CD8-positive, alpha-beta memory T cell (primary cell): ENCODE results near the gene POC1A. TPM values are rescaled to one million over a fixed set of nuclear protein-coding genes. Genes with fewer than 3 reads are reported as not detected.

Experiments
- CTCF ChIA-PET: fragments of 350-600 bp; sonication (Branson Sonifier 250); formaldehyde crosslinking; loops from one replicate; lab custom pipeline; 2021; ENCODE audit warnings: antibody characterized with exemption; lab: Charles Lee
- POLR2A ChIA-PET: fragments of 350-600 bp; sonication (Branson Sonifier 250); formaldehyde crosslinking; loops from one replicate; lab custom pipeline; 2021; ENCODE audit warnings: antibody characterized with exemption; lab: Charles Lee
- DNase-seq, 5 donors: peaks; one replicate each; pipeline versions ENCODE4 v3.0.0 to v3.0.0-alpha.2; 2020 to 2022; ENCODE audit warnings: mixed read lengths in 1 of 5
- H3K27ac ChIP-seq: one replicate; pipeline ENCODE4 v1.7.0; 2013; ENCODE audit warnings: low read depth, mild to moderate bottlenecking, low read length, moderate library complexity
- H3K27me3 ChIP-seq: 2 replicates; pipeline ENCODE4 v1.7.0; 2013; ENCODE audit warnings: low read length, mild to moderate bottlenecking; ENCODE audit not compliant: insufficient read depth, poor library complexity, severe bottlenecking
- H3K36me3 ChIP-seq: 2 replicates; pipeline ENCODE4 v1.7.0; 2013; ENCODE audit warnings: mild to moderate bottlenecking, low read length, moderate library complexity; ENCODE audit not compliant: insufficient read depth
- H3K4me1 ChIP-seq: 2 replicates; pipeline ENCODE4 v1.7.0; 2013; ENCODE audit warnings: mild to moderate bottlenecking, low read length, moderate library complexity; ENCODE audit not compliant: insufficient read depth
- H3K4me3 ChIP-seq: 2 replicates; pipeline ENCODE4 v1.7.0; 2013; ENCODE audit warnings: mild to moderate bottlenecking, low read length
- H3K9me3 ChIP-seq: 2 replicates; pipeline ENCODE4 v1.7.0; 2013; ENCODE audit warnings: mild to moderate bottlenecking, low read length
- H3K27ac Mint-ChIP-seq, 8 donors: one replicate each; pipeline ENCODE4 v1.8.0; 2020 to 2021; ENCODE audit warnings: mixed read lengths in 8 of 8, mild to moderate bottlenecking in 6 of 8, inconsistent platforms in 3 of 8, moderate library complexity in 3 of 8
- H3K27me3 Mint-ChIP-seq, 2 donors: one replicate each; pipeline ENCODE4 v1.8.0; 2020 to 2021; ENCODE audit warnings: mixed read lengths in 2 of 2, mild to moderate bottlenecking in 1 of 2, moderate library complexity in 1 of 2
- H3K36me3 Mint-ChIP-seq, 3 donors: one replicate each; pipeline ENCODE4 v1.8.0; 2020 to 2021; ENCODE audit warnings: mixed read lengths in 3 of 3, inconsistent platforms in 1 of 3, mild to moderate bottlenecking in 1 of 3
- H3K4me1 Mint-ChIP-seq, 3 donors: one replicate each; pipeline ENCODE4 v1.8.0; 2020 to 2021; ENCODE audit warnings: mixed read lengths in 3 of 3, inconsistent platforms in 1 of 3, mild to moderate bottlenecking in 1 of 3
- H3K4me3 Mint-ChIP-seq, 7 donors: one replicate each; pipeline ENCODE4 v1.8.0; 2020 to 2021; ENCODE audit warnings: mixed read lengths in 7 of 7, mild to moderate bottlenecking in 6 of 7, moderate library complexity in 4 of 7, inconsistent platforms in 2 of 7
- H3K9me3 Mint-ChIP-seq, 5 donors: one replicate each; pipeline ENCODE4 v1.8.0; 2020 to 2022; ENCODE audit warnings: mixed read lengths in 5 of 5, mild to moderate bottlenecking in 3 of 5, moderate library complexity in 2 of 5, inconsistent platforms in 1 of 5
- polyA plus RNA-seq: library from polyadenylated mRNA; unstranded; fragments of 300-500 nt; fragmentation: Illumina TruSeq; gene quantifications from one replicate; pipeline ENCODE4 v1.2.3, GENCODE V29; 2021
- total RNA-seq, 2 experiments: library from RNA; stranded (reverse); gene quantifications; one replicate each; pipeline ENCODE4 v1.2.3, GENCODE V29; 2021

The POC1A gene
- total and polyA plus RNA-seq, 3 experiments from 2014 or later: 1.5 to 22.7 (median 22.6) TPM

GRCh38 chr3:52108302-52109232 lies 45.7 kb downstream of the POC1A start:
- Mint-ChIP-seq H3K4me3 (no peak overlapping the region), H3K9me3 (no peaks in the 10 kb centered on the region), H3K36me3 (no peaks in the 10 kb centered on the region), H3K27me3 (no peaks in the 10 kb centered on the region), H3K4me1 (peaks cover 0 to 3% (median 0%) of the 10 kb centered on the region in 3 donors), H3K27ac (no peak overlapping the region)
- Histone ChIP-seq H3K36me3 (no peaks in the 10 kb centered on the region), H3K4me3 (no peak overlapping the region), H3K27me3 (no peaks in the 10 kb centered on the region), H3K4me1 (no peaks in the 10 kb centered on the region), H3K27ac (no peak overlapping the region), H3K9me3 (no peaks in the 10 kb centered on the region)
- no peak for DNase-seq
- CTCF ChIA-PET: interaction anchor here (1.0 kb wide), 1 partner anchor 107 kb away, joined by 4 read pairs; no protein-coding TSS in a partner anchor
- POLR2A ChIA-PET: no interaction called here

- POLR2A ChIA-PET: no interaction called here
- Mint-ChIP-seq H3K36me3 (no peaks in the 10 kb centered on the region), H3K4me1 (peaks cover 0 to 3% (median 0%) of the 10 kb centered on the region in 3 donors), H3K27ac (peak overlapping the region in 2 of 8 donors; percentile 7 to 37), H3K27me3 (no peaks in the 10 kb centered on the region), H3K9me3 (peaks cover 0 to 4% (median 0%) of the 10 kb centered on the region in 5 donors), H3K4me3 (no peak overlapping the region)
- H3K36me3 ChIP-seq: no peaks in the 10 kb centered on the region
- H3K27me3 ChIP-seq: no peaks in the 10 kb centered on the region
- H3K27ac ChIP-seq: no peak overlapping the region
- no peak overlapping the region for H3K4me3 ChIP-seq
- CTCF ChIA-PET: no interaction called here
- no peaks in the 10 kb centered on the region for H3K9me3 ChIP-seq
- DNase-seq: no peak
- no peaks in the 10 kb centered on the region for H3K4me1 ChIP-seq
These were observed 47.1 kb downstream of the POC1A start for GRCh38 chr3:52106951-52107611.

GRCh38 chr3:52104684-52105640 lies 49.3 kb downstream of the POC1A start:
- no peaks in the 10 kb centered on the region for H3K9me3 ChIP-seq
- ChIA-PET POLR2A (interaction anchor here (0.5 kb wide), 1 partner anchor 148 kb away, joined by 3 read pairs; no protein-coding TSS in a partner anchor), CTCF (no interaction called here)
- Mint-ChIP-seq H3K27me3 (no peaks in the 10 kb centered on the region), H3K4me3 (no peak overlapping the region), H3K27ac (no peak overlapping the region), H3K4me1 (peaks cover 3 to 5% (median 3%) of the 10 kb centered on the region in 3 donors), H3K9me3 (peaks cover 0 to 11% (median 11%) of the 10 kb centered on the region in 5 donors), H3K36me3 (peaks cover 0 to 7% (median 0%) of the 10 kb centered on the region in 3 donors)
- H3K36me3 ChIP-seq: no peaks in the 10 kb centered on the region
- no peak for DNase-seq
- no peaks in the 10 kb centered on the region for H3K4me1 ChIP-seq
- no peak overlapping the region for H3K27ac ChIP-seq
- H3K4me3 ChIP-seq: no peak overlapping the region
- no peaks in the 10 kb centered on the region for H3K27me3 ChIP-seq

- Mint-ChIP-seq H3K36me3 (peaks cover 0 to 7% (median 0%) of the 10 kb centered on the region in 3 donors), H3K27ac (no peak overlapping the region), H3K9me3 (peaks cover 0 to 11% (median 11%) of the 10 kb centered on the region in 5 donors), H3K4me1 (peaks cover 0 to 8% (median 6%) of the 10 kb centered on the region in 3 donors), H3K4me3 (no peak overlapping the region), H3K27me3 (no peaks in the 10 kb centered on the region)
- H3K9me3 ChIP-seq: no peaks in the 10 kb centered on the region
- H3K4me1 ChIP-seq: no peaks in the 10 kb centered on the region
- H3K27ac ChIP-seq: no peak overlapping the region
- ChIA-PET CTCF (no interaction called here), POLR2A (no interaction called here)
- no peaks in the 10 kb centered on the region for H3K36me3 ChIP-seq
- H3K27me3 ChIP-seq: no peaks in the 10 kb centered on the region
- H3K4me3 ChIP-seq: no peak overlapping the region
- DNase-seq: no peak
These were observed 51.3 kb downstream of the POC1A start for GRCh38 chr3:52102934-52103333.

- Mint-ChIP-seq H3K27me3 (no peaks in the 10 kb centered on the region), H3K4me1 (peaks cover 0 to 8% (median 6%) of the 10 kb centered on the region in 3 donors), H3K4me3 (no peak overlapping the region), H3K9me3 (peaks cover 0 to 11% (median 11%) of the 10 kb centered on the region in 5 donors), H3K36me3 (peaks cover 0 to 7% (median 0%) of the 10 kb centered on the region in 3 donors), H3K27ac (peak overlapping the region in 3 of 8 donors; percentile 1 to 60 (median 47))
- no peaks in the 10 kb centered on the region for H3K9me3 ChIP-seq
- no peaks in the 10 kb centered on the region for H3K27me3 ChIP-seq
- no peak overlapping the region for H3K4me3 ChIP-seq
- H3K36me3 ChIP-seq: no peaks in the 10 kb centered on the region
- DNase-seq: peak in 1 of 5 donors; percentile 36
- CTCF ChIA-PET: no interaction called here
- H3K4me1 ChIP-seq: no peaks in the 10 kb centered on the region
- H3K27ac ChIP-seq: no peak overlapping the region
- POLR2A ChIA-PET: no interaction called here
These were observed 55.2 kb downstream of the POC1A start for GRCh38 chr3:52099001-52099401.

- Mint-ChIP-seq H3K36me3 (peaks cover 0 to 7% (median 0%) of the 10 kb centered on the region in 3 donors), H3K4me1 (peaks cover 0 to 8% (median 6%) of the 10 kb centered on the region in 3 donors), H3K27me3 (no peaks in the 10 kb centered on the region), H3K27ac (no peak overlapping the region), H3K4me3 (no peak overlapping the region), H3K9me3 (peaks cover 0 to 11% (median 11%) of the 10 kb centered on the region in 5 donors)
- CTCF ChIA-PET: no interaction called here
- H3K36me3 ChIP-seq: no peaks in the 10 kb centered on the region
- no peak overlapping the region for H3K27ac ChIP-seq
- no peak for DNase-seq
- no peaks in the 10 kb centered on the region for H3K4me1 ChIP-seq
- no peaks in the 10 kb centered on the region for H3K27me3 ChIP-seq
- H3K9me3 ChIP-seq: no peaks in the 10 kb centered on the region
- no peak overlapping the region for H3K4me3 ChIP-seq
- POLR2A ChIA-PET: no interaction called here
These were observed 56.2 kb downstream of the POC1A start for GRCh38 chr3:52097851-52098507.
